ENCODE results near the gene MLLT10. TPM values are rescaled to one million over a fixed set of nuclear protein-coding genes. Genes with fewer than 3 reads are reported as not detected.

MLLT10 gene
- total RNA-seq, 1 experiment from 2014 or later = 72.3 TPM

- no peaks in the 10 kb centered on the region for H3K79me1 ChIP-seq (ENCODE audit: insufficient read depth, low read depth, low read length, poor library complexity, severe bottlenecking)
- H3K23me2 ChIP-seq (ENCODE audit: insufficient read length, low read depth, low read length, poor library complexity, severe bottlenecking) = no peaks in the 10 kb centered on the region
- H4K20me1 ChIP-seq (ENCODE audit: control insufficient read depth, insufficient read depth, insufficient read length) = no peaks in the 10 kb centered on the region
- no peak overlapping the region for H3K4me2 ChIP-seq (ENCODE audit: insufficient read depth, insufficient read length, low read length)
- H4K8ac ChIP-seq (replicated peaks; ENCODE audit: insufficient read length, low read depth, low read length) = no peak overlapping the region
- no peaks in the 10 kb centered on the region for H3K27me3 ChIP-seq (ENCODE audit: insufficient read depth, low read length)
- TF ChIP-seq, protein P1, sequence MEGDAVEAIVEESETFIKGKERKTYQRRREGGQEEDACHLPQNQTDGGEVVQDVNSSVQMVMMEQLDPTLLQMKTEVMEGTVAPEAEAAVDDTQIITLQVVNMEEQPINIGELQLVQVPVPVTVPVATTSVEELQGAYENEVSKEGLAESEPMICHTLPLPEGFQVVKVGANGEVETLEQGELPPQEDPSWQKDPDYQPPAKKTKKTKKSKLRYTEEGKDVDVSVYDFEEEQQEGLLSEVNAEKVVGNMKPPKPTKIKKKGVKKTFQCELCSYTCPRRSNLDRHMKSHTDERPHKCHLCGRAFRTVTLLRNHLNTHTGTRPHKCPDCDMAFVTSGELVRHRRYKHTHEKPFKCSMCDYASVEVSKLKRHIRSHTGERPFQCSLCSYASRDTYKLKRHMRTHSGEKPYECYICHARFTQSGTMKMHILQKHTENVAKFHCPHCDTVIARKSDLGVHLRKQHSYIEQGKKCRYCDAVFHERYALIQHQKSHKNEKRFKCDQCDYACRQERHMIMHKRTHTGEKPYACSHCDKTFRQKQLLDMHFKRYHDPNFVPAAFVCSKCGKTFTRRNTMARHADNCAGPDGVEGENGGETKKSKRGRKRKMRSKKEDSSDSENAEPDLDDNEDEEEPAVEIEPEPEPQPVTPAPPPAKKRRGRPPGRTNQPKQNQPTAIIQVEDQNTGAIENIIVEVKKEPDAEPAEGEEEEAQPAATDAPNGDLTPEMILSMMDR (conservative IDR thresholded peaks at IDR 0.05) = no peak
- H3K56ac ChIP-seq (ENCODE audit: insufficient read length, low read depth, low read length) = no peak overlapping the region
- no peak for DNase-seq
- no peak overlapping the region for H4K5ac ChIP-seq (ENCODE audit: insufficient read length, low read depth, low read length)
- Mint-ChIP-seq H3K9me3 (no peaks in the 10 kb centered on the region; a peak in 1 of 5 replicates), H3K36me3 (ENCODE audit: insufficient read depth in 1 of 3, low read depth in 3 of 3) (peaks cover 2 to 36% (median 28%) of the 10 kb centered on the region in 3 experiments; a peak in 5 of 7 replicates), H3K27ac (peak overlapping the region in 2 of 3 experiments; percentile 64 to 65; a peak in 5 of 7 replicates), H3K4me3 (no peak overlapping the region), H3K4me1 (peaks cover 37 to 48% of the 10 kb centered on the region in 2 experiments), H3K27me3 (ENCODE audit: low read depth) (no peaks in the 10 kb centered on the region)
- no peak overlapping the region for H2BK20ac ChIP-seq (ENCODE audit: low read depth, low read length, poor library complexity, severe bottlenecking)
- H3K9ac ChIP-seq (ENCODE audit: extremely low read depth, insufficient read length, low read length) = no peak overlapping the region
- no peak overlapping the region for H2BK12ac ChIP-seq (ENCODE audit: insufficient read length, low read depth, low read length)
- no peak overlapping the region for H4K91ac ChIP-seq (ENCODE audit: insufficient read length, low read depth, low read length)
- no peak overlapping the region for H3K14ac ChIP-seq (ENCODE audit: insufficient read depth, low read length)
- no peak overlapping the region for H2BK15ac ChIP-seq (ENCODE audit: low read depth, low read length)
- no peak overlapping the region for H2AK5ac ChIP-seq (ENCODE audit: insufficient read length, low read length)
- no peaks in the 10 kb centered on the region for H3K9me3 ChIP-seq (ENCODE audit: control insufficient read depth, low read depth, low read length)
- no peaks in the 10 kb centered on the region for H3K79me2 ChIP-seq (ENCODE audit: insufficient read depth, low read length)
- H3K4me1 ChIP-seq (ENCODE audit: insufficient read depth, low read length) = peaks cover 3% of the 10 kb centered on the region; the same call in 1 of the 2 replicates
- no peak overlapping the region for H3K18ac ChIP-seq (ENCODE audit: insufficient read length, low read depth, low read length)
- no peak overlapping the region for H3K4ac ChIP-seq (ENCODE audit: low read depth, low read length)
- H3K23ac ChIP-seq (ENCODE audit: insufficient read length, low read depth, low read length) = no peak overlapping the region
- no peak overlapping the region for H3K27ac ChIP-seq (ENCODE audit: insufficient read length, low read depth, low read length)
- H2BK5ac ChIP-seq (ENCODE audit: insufficient read length, low read length) = no peak overlapping the region
- H3T11ph ChIP-seq (ENCODE audit: low read length) = no peak overlapping the region
- WGBS (ENCODE audit: extremely low coverage, insufficient read length, low lambda C conversion rate) = no CpG with 5 or more reads among the region's 13 CpGs
- H2AFZ ChIP-seq (ENCODE audit: low read length) = no peak overlapping the region
- H2BK120ac ChIP-seq (ENCODE audit: low read depth, low read length, poor library complexity, severe bottlenecking) = no peak overlapping the region
These were observed 193.6 kb downstream of the MLLT10 start for GRCh38 chr10:21727452-21728168.
